Parathyroid adenoma (tissue), 2 donors: ENCODE data around the gene HYLS1.

ENCODE experiments used
- H2AFZ ChIP-seq: fragments of 300-600 bp; sonication (generic); one replicate; pipeline ENCODE4 v1.7.0; 2017; ENCODE audit warnings: antibody characterized with exemption, mild to moderate bottlenecking
- H3K27ac ChIP-seq: fragments of 300-600 bp; sonication (generic); one replicate; pipeline ENCODE4 v1.7.0; 2017
- H3K27me3 ChIP-seq: fragments of 300-600 bp; sonication (generic); one replicate; pipeline ENCODE4 v1.7.0; 2017; ENCODE audit warnings: low read length; ENCODE audit not compliant: control insufficient read depth, insufficient read depth
- H3K36me3 ChIP-seq: fragments of 300-600 bp; sonication (generic); one replicate; pipeline ENCODE4 v1.7.0; 2017; ENCODE audit warnings: low read length; ENCODE audit not compliant: control insufficient read depth, insufficient read depth
- H3K4me1 ChIP-seq: fragments of 300-600 bp; sonication (generic); one replicate; pipeline ENCODE4 v1.7.0; 2017; ENCODE audit warnings: control low read depth
- H3K4me2 ChIP-seq: fragments of 300-600 bp; sonication (generic); one replicate; pipeline ENCODE4 v1.7.0; 2017; ENCODE audit warnings: low read length
- H3K4me3 ChIP-seq: fragments of 300-600 bp; sonication (generic); one replicate; pipeline ENCODE4 v1.7.0; 2017; ENCODE audit warnings: low read depth, low read length
- H3K79me2 ChIP-seq: fragments of 300-600 bp; sonication (generic); one replicate; pipeline ENCODE4 v1.7.0; 2017; ENCODE audit warnings: control low read depth
- H3K9ac ChIP-seq: fragments of 300-600 bp; sonication (generic); one replicate; pipeline ENCODE4 v1.7.0; 2017; ENCODE audit warnings: mild to moderate bottlenecking
- H3K9me3 ChIP-seq: fragments of 300-600 bp; sonication (generic); one replicate; pipeline ENCODE4 v1.7.0; 2017; ENCODE audit warnings: low read length; ENCODE audit not compliant: control insufficient read depth
- CTCF ChIP-seq: fragments of 300-600 bp; sonication (generic); IDR thresholded peaks from one replicate; pipeline ENCODE4 v1.7.0; 2017; ENCODE audit warnings: antibody characterized with exemption, mild to moderate bottlenecking
- donor health status: primary hyperparathyroidism.

The HYLS1 gene

GRCh38 chr11:125948278-125949051 is 61.0 kb downstream of the HYLS1 start:
- Histone ChIP-seq H3K4me3 (no peak overlapping the region), H3K4me2 (no peak overlapping the region), H3K9ac (no peak overlapping the region), H3K9me3 (no peaks in the 10 kb centered on the region), H3K27me3 (no peaks in the 10 kb centered on the region), H3K4me1 (peaks cover 4% of the 10 kb centered on the region), H3K79me2 (no peaks in the 10 kb centered on the region), H3K36me3 (no peaks in the 10 kb centered on the region), H2AFZ (no peak overlapping the region), H3K27ac (no peak overlapping the region)
- no peak for TF ChIP-seq CTCF

- Histone ChIP-seq H3K9me3 (no peaks in the 10 kb centered on the region), H3K27me3 (no peaks in the 10 kb centered on the region), H3K9ac (no peak overlapping the region), H2AFZ (no peak overlapping the region), H3K4me2 (no peak overlapping the region), H3K4me3 (no peak overlapping the region), H3K79me2 (no peaks in the 10 kb centered on the region), H3K27ac (no peak overlapping the region), H3K36me3 (no peaks in the 10 kb centered on the region), H3K4me1 (peaks cover 4% of the 10 kb centered on the region)
- no peak for TF ChIP-seq CTCF
Observed at GRCh38 chr11:125949271-125950177, 62.1 kb downstream of the HYLS1 start.

GRCh38 chr11:125950178-125950490 is 62.7 kb downstream of the HYLS1 start:
- Histone ChIP-seq H3K9ac (no peak overlapping the region), H3K27me3 (no peaks in the 10 kb centered on the region), H2AFZ (no peak overlapping the region), H3K9me3 (no peaks in the 10 kb centered on the region), H3K4me3 (no peak overlapping the region), H3K36me3 (no peaks in the 10 kb centered on the region), H3K4me1 (peaks cover 4% of the 10 kb centered on the region), H3K27ac (no peak overlapping the region), H3K79me2 (no peaks in the 10 kb centered on the region), H3K4me2 (no peak overlapping the region)
- no peak for TF ChIP-seq CTCF
